HepG2 (cell line): Measurements from ENCODE around the gene TPRG1L. TPM values are rescaled to one million over a fixed set of nuclear protein-coding genes. Genes with fewer than 3 reads are reported as not detected.
A peak's percentile ranks its signal among the peaks of the same experiment; 100 is the strongest.

Experiments used
- CBX1 ChIP-seq: IDR thresholded peaks from one replicate; pipeline ENCODE4 v1.6.1; 2016; ENCODE audit warnings: antibody characterized with exemption, low read depth
- CSRNP1 ChIP-seq: sonication (generic); formaldehyde crosslinking; IDR thresholded peaks from 2 replicates; pipeline ENCODE4 v1.8.1; 2023; ENCODE audit warnings: mild to moderate bottlenecking, missing genetic modification reagents
- E2F2 ChIP-seq: sonication (generic); formaldehyde crosslinking; IDR thresholded peaks from 2 replicates; pipeline ENCODE4 v1.4.0; 2020; ENCODE audit warnings: missing genetic modification reagents, borderline replicate concordance
- HMGXB4 ChIP-seq, 2 experiments: sonication (generic) in 1 of 2; formaldehyde crosslinking in 1 of 2; IDR thresholded peaks; 2 replicates each; pipeline versions ENCODE4 v1.4.0 to v1.6.1; 2018 to 2020; ENCODE audit warnings: missing genetic modification reagents in 2 of 2, borderline replicate concordance in 1 of 2, low read depth in 1 of 2, mild to moderate bottlenecking in 1 of 2, missing biosample characterization in 1 of 2
- HOXA5 ChIP-seq: sonication (generic); formaldehyde crosslinking; IDR thresholded peaks from 2 replicates; pipeline ENCODE4 v1.4.0; 2020; ENCODE audit warnings: missing genetic modification reagents
- MAZ ChIP-seq, 2 experiments: sonication (generic) in 1 of 2; formaldehyde crosslinking in 1 of 2; IDR thresholded peaks; 2 replicates each; pipeline versions ENCODE4 v1.5.0 to v1.6.1; 2012 to 2020; ENCODE audit warnings: low read depth in 2 of 2, mild to moderate bottlenecking in 2 of 2, borderline replicate concordance in 1 of 2, improper control_type of control experiment in 1 of 2, low read length in 1 of 2, missing genetic modification reagents in 1 of 2, moderate library complexity in 1 of 2
- NPAS2 ChIP-seq: sonication (generic); formaldehyde crosslinking; IDR thresholded peaks from 2 replicates; pipeline ENCODE4 v1.8.0; 2022; ENCODE audit warnings: mild to moderate bottlenecking, missing genetic modification reagents, borderline replicate concordance
- PRDM4 ChIP-seq: sonication (generic); formaldehyde crosslinking; IDR thresholded peaks from 2 replicates; pipeline ENCODE4 v1.9.0; 2021; ENCODE audit warnings: missing genetic modification reagents, borderline replicate concordance
- SPEN ChIP-seq: sonication (generic); formaldehyde crosslinking; IDR thresholded peaks from 2 replicates; pipeline ENCODE4 v1.5.1; 2020; ENCODE audit warnings: low read depth, mild to moderate bottlenecking, missing genetic modification reagents
- ZFX ChIP-seq: sonication (generic); formaldehyde crosslinking; IDR thresholded peaks from 2 replicates; pipeline ENCODE4 v1.4.0; 2020; ENCODE audit warnings: mild to moderate bottlenecking, low read depth, missing genetic modification reagents, moderate library complexity
- ZKSCAN5 ChIP-seq: sonication (generic); formaldehyde crosslinking; IDR thresholded peaks from 2 replicates; pipeline ENCODE4 v1.5.1; 2020; ENCODE audit warnings: mild to moderate bottlenecking, missing genetic modification reagents
- ZNF382 ChIP-seq: sonication (generic); formaldehyde crosslinking; IDR thresholded peaks from 2 replicates; pipeline ENCODE4 v1.5.0; 2020; ENCODE audit warnings: missing genetic modification reagents, mild to moderate bottlenecking, borderline replicate concordance
- ZNF687 ChIP-seq: sonication (generic); formaldehyde crosslinking; IDR thresholded peaks from 2 replicates; pipeline ENCODE4 v1.5.1; 2020; ENCODE audit warnings: mild to moderate bottlenecking, missing genetic modification reagents, moderate library complexity
- ZNF772 ChIP-seq: sonication (generic); formaldehyde crosslinking; IDR thresholded peaks from 2 replicates; pipeline ENCODE4 v1.5.0; 2020; ENCODE audit warnings: mild to moderate bottlenecking, missing genetic modification reagents
- polyA plus RNA-seq, 8 experiments: library from polyadenylated mRNA; depleted of rRNA in 3 of 8; stranded (reverse) in 7 of 8; unstranded in 1 of 8; fragments of >200 nt; fragmentation: Illumina TruSeq in 4 of 8; extraction: Trizol in 4 of 8; gene quantifications; 2 replicates each; pipeline versions ENCODE4 v1.2.1 to v1.2.3, GENCODE V29; 2011 to 2016; ENCODE audit warnings: low read depth in 4 of 8, missing spikeins in 1 of 8, mixed read lengths in 1 of 8; ENCODE audit not compliant: insufficient read depth in 1 of 8
- total RNA-seq, 5 experiments: library from RNA; depleted of rRNA; stranded (reverse); fragments of >200 nt; fragmentation: Illumina TruSeq; extraction: Trizol; gene quantifications; 2 replicates each; pipeline ENCODE4 v1.2.3, GENCODE V29; 2016; ENCODE audit warnings: low read depth in 1 of 5

The TPRG1L gene
- total and polyA plus RNA-seq, 2 of the 13 experiments (the other 11 are each of a cell fraction or from before 2014, with no cell fraction given) = 21.3 to 37.4 TPM

GRCh38 chr1:3652548-3653285 is 27.9 kb downstream of the TPRG1L start (continued):
- TF ChIP-seq MAZ (IDR thresholded peaks at IDR 0.05; ENCODE audit: borderline replicate concordance, low read depth, low read length) = no peak
- peak; percentile 47; the same call in 1 of the 2 replicates for TF ChIP-seq MAZ (CRISPR knock-in tag; IDR thresholded peaks at IDR 0.05; ENCODE audit: low read depth)
- TF ChIP-seq ZNF382 (CRISPR knock-in tag) = no peak
- no peak for TF ChIP-seq ZKSCAN5
- TF ChIP-seq PRDM4 (CRISPR knock-in tag) = no peak
- no peak for TF ChIP-seq SPEN (CRISPR knock-in tag)
- 0 out of 4 replicates have a peak, but pooled peaks of 1 of the 2 experiments have one; percentile 30 for TF ChIP-seq HMGXB4 (CRISPR knock-in tag; IDR thresholded peaks at IDR 0.05; ENCODE audit: borderline replicate concordance in 1 of 2, low read depth in 1 of 2)
- TF ChIP-seq ZFX (CRISPR knock-in tag) = peak; percentile 31; the same call in 1 of the 2 replicates
- TF ChIP-seq ZNF687 (CRISPR knock-in tag) = peak; percentile 38
- peak; percentile 42; the same call in 1 of the 2 replicates for TF ChIP-seq CSRNP1
- TF ChIP-seq NPAS2 (CRISPR knock-in tag) = no peak
- TF ChIP-seq HOXA5 (CRISPR knock-in tag) = no peak
- 0 out of 2 replicates have a peak, but pooled peaks have one; percentile 28 for TF ChIP-seq ZNF772 (CRISPR knock-in tag)
- TF ChIP-seq CBX1 = no peak
- TF ChIP-seq E2F2 = 0 out of 2 replicates have a peak, but pooled peaks have one; percentile 24
